ENCODE results near the gene MAP4K4.
"Not testable (repeated sequence)": the region's sequence is repeated elsewhere in the genome, so short reads cannot be mapped to it uniquely, and the experiment has no call there.

The MAP4K4 gene

DNA sequence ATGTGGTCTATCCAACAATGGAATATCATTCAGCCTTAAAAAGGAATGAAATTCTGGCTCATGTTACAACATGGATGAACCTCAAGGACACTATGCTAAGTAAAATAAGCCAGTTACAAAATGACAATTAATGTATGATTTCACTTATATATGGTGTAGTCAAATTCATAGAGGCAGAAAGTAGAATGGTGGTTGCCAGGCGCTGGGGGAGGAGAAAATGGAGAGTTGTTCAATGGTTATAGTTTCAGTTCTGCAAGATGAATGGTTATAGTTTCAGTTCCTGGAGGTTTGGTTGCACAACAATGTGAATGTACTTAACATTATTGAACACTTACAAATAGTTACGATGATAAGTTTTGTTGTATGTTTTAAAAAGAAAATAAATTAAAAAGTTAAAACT is 215.0 kb downstream of the MAP4K4 start:
- DNase-seq (ENCODE audit: low spot score): no peak

DNA sequence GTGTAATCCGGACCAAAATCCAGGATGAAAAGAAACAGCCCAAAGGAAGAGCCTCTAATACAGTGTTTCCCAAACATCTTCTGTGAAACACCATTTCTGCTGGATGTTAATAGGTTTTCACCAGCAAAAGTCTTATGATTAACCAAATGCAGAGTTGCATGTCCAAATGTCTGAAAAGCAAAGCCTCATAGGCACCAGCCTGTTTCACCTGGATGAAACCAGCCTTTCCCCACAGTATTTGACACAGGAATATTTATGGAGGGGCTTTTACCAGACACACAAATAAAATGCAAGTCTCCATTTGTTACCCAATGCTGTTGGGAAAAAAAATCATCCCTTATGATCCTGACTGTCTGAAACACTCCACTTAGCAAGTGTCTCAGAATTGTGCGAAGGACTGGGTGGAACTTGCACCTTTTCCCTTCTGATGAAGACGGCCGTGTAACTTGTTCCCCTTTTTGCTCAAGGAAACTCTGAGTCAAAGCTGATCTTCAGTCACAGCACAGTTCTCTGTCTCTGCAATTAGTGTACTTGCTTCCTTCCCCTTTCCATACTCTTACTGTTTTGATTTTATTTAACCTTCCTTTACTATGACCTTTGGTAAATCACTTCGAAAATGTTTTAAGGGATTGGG is 223.9 kb downstream of the MAP4K4 start:
- DNase-seq (ENCODE audit: low spot score): no peak

DNA sequence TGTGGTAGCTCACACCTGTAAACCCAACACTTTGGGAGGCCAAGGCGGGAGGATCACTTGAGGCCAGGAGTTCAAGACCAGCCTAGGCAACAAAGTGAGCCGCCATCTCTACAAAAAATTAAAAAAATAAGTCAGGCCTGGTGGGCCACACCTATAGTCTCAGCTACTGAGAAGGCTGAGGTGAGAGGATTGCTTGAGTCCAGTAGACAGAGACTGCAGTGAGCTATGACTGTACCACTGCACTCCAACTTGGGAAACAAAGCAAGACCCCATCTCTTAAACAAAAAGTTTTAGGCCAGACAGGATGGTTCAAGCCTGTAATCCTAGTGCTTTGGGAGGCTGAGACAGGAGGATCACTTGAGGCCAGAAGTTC is 224.4 kb downstream of the MAP4K4 start:
- no peak for DNase-seq (ENCODE audit: low spot score)

DNA sequence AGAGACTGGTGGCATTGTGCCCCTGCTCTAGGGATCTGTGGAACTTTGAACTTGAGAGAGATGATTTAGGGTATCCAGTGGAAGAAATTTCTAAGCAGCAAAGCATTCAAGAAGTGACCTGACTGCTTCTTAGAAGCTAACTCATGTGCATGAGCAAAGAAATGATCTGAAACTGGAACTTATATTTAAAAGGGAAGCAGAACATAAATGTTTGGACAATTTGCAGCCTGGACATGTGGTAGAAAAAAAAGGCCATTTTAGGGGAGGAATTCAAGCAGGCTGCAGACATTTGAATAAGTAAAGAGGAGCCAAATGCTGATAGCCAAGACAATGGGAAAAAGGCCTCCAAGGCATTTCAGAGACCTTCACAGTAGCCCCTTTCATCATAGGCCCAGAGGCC is 226.8 kb downstream of the MAP4K4 start:
- DNase-seq (ENCODE audit: low spot score): not testable (repeated sequence)

DNA sequence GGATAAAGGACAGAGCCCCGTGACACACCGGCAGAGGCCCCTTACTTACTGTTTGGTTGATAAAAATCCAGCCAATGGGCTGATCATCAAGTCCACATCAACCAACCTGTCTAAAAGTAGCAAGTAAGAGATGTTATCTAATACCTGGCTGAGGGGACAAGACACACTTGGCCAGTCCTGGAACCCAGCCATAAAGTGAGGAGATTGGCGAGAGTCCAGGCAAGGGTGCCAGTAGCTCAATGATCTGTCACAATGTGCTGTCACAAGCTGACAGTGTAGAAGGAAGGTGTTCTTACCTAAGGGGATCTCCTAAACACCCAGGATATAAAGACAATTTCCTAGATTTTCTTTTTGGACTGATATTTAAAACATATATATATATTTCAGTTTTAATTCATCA is 232.5 kb downstream of the MAP4K4 start:
- DNase-seq (ENCODE audit: low spot score): no peak

DNA sequence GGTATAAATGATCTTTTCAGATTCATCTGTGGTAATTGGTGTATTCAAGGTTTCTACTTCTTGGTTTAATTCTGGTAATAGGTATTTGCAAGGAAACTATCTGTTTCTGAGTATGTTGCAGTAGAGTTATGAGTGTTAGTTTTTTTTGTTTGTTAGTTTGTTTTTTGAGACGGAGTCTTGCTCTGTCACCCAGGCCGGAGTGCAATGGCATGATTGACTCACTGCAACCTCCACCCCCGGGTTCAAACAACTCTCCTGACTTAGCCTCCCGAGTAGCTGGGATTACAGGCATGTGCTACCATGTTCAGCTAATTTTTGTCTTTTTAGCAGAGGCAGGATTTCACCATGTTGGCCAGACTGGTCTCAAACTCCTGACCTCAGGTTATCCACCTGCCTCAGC is 233.3 kb downstream of the MAP4K4 start:
- no peak for DNase-seq (ENCODE audit: low spot score)

DNA sequence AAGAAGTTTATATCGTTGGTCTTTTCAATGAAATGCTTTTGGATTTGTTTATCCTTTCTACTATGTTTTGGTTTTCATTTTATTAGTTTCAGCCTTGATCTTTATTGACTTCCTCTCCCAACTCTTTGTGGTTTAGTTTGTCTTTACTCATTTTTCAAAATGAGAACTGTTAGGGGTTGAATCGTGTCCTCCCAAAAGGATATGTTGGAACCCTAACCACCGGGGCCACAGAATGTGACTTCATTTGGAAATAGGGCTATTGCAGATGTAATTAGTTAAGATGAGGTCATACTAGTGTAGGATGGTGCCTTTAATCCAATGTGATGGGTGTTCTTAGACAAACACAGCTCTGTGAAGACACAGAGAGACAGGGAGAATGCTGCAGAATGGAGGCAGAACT is 233.9 kb downstream of the MAP4K4 start:
- no peak for DNase-seq (ENCODE audit: low spot score)

DNA sequence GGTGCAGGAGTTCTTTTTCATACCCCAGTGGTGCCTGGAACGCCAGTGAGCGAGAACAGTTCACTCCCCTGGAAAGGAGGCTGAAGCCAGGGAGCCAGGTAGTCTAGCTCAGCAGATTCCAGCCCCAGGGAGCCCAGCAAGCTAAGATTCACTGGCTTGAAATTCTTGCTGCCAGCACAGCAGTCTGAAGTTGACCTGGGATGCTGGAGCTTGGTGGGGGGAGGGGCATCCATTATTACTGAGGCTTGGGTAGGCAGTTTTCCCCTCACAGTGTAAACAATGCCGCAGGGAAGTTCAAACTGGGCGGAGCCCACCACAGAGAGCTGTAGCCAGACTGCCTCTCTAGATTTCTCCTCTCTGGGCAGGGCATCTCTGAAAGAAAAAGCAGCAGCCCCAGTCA is 238.3 kb downstream of the MAP4K4 start:
- DNase-seq (ENCODE audit: low spot score): not testable (repeated sequence)

DNA sequence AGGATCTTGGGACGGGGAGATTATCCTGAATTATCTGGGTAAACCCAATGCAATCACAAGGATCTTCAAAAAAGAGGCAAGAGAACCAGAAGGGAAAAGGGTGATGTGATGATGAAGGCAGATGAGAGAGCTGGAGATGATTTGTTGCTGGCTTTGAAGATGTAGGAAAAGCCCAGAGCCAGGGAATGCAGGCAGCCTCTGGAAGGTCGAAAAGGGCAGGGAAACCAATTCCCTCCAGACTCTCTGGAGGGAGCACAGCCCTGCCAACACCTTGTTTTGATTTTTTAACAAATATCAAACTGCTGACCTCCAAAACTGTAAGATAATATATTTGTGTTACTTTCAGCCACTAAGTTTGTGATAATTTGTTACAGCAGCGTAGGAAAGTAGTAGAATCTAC is 245.3 kb downstream of the MAP4K4 start:
- no peak for DNase-seq (ENCODE audit: low spot score)

Data from hematopoietic multipotent progenitor cell treated with erythropoietin and hydrocortisone succinate and interleukin-3 and kit ligand, for 17 days (in vitro differentiated cells).